ENCODE measurements around the gene ENOX1. TPM values are rescaled to one million over a fixed set of nuclear protein-coding genes. Genes with fewer than 3 reads are reported as not detected.

ENOX1 gene
- total RNA-seq, 1 experiment from 2014 or later: 2.4 TPM

DNA sequence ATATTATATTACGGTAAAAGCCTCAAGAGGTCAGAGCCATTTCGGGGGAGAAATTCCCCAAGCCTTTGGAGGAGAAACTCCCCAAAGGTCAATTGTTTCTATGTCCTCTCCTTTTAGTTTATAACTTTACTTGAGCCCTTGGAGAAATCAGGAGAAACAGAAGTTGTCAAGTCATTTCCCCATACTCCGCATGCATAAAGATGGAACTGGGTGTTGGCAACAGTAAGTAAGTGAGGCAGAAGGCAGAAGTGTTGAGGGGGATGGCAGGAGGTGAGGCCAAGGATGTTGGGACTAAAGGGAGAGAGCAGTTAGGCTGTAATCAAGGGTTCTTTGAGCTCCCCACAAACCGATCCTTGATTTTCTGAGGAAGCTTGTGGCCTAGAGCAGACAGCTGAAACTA lies 307.9 kb downstream of the ENOX1 start:
- DNase-seq: no peak
- no peaks in the 10 kb centered on the region for H3K9me3 ChIP-seq

DNA sequence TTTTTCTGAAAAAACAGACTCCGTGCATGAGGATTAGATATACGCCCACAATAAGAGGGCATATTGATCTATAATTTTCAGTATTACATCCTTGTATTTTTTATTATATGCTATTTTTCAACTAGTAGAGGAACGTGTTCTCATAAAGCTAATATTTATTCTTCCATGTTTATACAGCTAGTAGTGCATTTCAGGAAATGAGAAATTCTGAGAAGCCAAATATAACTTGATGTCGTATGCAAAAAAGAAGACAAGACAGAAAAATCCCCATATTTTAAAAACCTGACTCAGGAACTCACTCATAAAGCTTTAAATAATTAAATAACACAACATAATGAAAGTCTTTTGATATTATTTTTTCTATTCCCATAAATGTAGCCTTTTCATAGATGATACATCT lies 308.6 kb downstream of the ENOX1 start:
- no peaks in the 10 kb centered on the region for H3K9me3 ChIP-seq
- H3K27me3 ChIP-seq: no peaks in the 10 kb centered on the region
- no peaks in the 10 kb centered on the region for H3K36me3 ChIP-seq
- no peak for DNase-seq
- no peak overlapping the region for H3K4me3 ChIP-seq

More for the DNA sequence above, 307.9 kb downstream of the ENOX1 start:
- H3K4me3 ChIP-seq: no peak overlapping the region
- H3K36me3 ChIP-seq: no peaks in the 10 kb centered on the region
- H3K27me3 ChIP-seq: no peaks in the 10 kb centered on the region

DNA sequence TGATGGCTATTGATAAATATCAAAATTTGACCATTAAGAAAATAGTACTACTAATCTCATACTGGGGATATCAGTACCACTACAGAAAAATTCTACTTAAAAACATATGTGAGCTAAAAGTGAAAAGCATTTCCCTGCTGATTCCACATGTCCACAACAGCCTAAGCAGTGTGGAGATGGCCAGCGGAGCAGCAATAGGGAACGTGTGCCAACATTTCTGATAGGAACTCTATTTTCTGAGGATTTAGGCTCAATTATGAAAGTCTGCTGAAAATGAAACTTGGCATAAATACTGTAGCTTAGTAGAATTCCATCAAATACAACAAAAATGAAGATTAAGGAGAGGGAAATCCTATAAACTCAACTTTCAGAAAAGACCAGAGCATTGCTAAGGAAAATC lies 311.6 kb downstream of the ENOX1 start:
- no peak for DNase-seq
- Histone ChIP-seq H3K36me3 (no peaks in the 10 kb centered on the region), H3K27me3 (no peaks in the 10 kb centered on the region), H3K4me3 (no peak overlapping the region), H3K9me3 (no peaks in the 10 kb centered on the region)

DNA sequence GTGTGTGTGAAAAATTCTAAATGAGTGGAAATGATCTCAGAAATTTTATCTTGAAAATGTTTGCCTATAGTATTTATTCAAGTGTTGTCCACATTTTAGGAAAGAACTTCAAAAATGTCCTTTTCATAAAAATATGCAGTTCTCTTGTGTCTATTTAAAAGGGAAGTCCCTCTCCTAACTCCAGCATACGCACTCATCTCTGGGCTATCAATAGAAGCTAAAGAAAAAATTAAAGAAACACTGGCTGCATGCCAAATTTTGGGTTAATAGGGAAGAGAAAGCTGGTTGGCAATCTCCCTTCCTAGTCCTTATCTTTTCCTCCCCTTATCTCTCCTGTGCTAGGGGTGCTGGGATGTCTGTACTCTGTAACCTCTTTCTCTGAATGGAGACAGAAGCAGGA lies 313.3 kb downstream of the ENOX1 start:
- Histone ChIP-seq H3K36me3 (no peaks in the 10 kb centered on the region), H3K4me3 (no peak overlapping the region)
- DNase-seq: no peak

DNA sequence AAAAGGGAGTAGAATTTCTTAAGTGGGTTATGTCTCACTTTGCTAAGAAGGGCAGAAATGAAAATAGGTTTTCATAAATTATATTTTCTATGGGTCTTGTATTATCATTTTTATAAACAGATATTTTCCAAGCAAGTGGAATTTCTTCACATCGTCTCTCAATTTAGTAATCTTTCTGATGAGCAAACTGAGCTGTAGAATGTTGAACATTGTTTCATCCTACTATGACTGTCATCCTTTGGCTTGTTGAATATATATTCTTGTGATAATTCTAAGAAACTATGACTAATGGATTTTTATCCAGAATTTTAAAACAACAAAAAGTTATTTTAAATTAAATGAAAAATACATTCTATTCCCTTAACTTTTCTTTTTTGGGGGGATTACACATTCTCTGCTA lies 313.8 kb downstream of the ENOX1 start:
- no peaks in the 10 kb centered on the region for H3K36me3 ChIP-seq

More for the DNA sequence above, 313.3 kb downstream of the ENOX1 start:
- Histone ChIP-seq H3K9me3 (no peaks in the 10 kb centered on the region; the same call in 1 of the 2 replicates), H3K27me3 (no peaks in the 10 kb centered on the region)

DNA sequence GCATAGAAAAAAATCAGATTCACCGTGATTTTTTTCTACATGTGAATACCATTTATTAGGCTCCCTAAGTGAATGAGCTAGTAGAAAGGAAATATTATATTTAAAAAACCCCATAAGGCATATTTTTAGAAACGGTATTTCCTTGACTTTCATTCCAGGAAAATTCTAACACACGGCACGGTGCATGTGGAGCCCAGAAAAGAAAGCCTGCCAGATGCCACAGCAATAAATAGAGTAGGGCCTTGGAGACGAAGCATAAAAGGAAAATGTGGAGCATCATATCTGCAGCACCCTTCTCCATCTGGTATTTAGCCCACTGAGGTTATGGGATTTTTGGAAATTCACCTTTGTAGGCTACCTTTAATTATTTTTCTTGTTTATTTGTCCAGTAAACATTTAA lies 314.4 kb downstream of the ENOX1 start:
- DNase-seq: no peak
- H3K4me3 ChIP-seq: no peak overlapping the region
- H3K27me3 ChIP-seq: no peaks in the 10 kb centered on the region
- no peaks in the 10 kb centered on the region; the same call in 1 of the 2 replicates for H3K9me3 ChIP-seq
- no peaks in the 10 kb centered on the region for H3K36me3 ChIP-seq

More for the DNA sequence above, 313.8 kb downstream of the ENOX1 start:
- no peak overlapping the region for H3K4me3 ChIP-seq
- H3K27me3 ChIP-seq: no peaks in the 10 kb centered on the region
- DNase-seq: no peak
- H3K9me3 ChIP-seq: no peaks in the 10 kb centered on the region; the same call in 1 of the 2 replicates

DNA sequence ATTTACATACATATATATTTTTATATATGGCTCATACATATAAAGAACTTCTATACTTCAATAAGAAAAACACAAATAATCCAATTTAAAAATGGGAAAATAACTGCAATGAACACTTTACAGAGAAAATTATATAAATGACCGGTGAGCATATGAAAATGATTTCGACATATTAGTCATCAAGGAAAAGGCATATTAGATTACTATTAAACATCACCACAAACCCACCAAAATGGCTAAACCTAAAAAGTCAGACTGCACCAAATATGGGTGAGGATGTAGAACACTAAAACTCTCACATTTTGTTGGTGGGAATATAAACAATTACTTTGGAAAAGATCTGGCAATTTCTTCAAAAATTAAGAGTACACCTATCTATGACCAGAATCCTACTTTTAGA lies 316.2 kb downstream of the ENOX1 start:
- no peak for DNase-seq

DNA sequence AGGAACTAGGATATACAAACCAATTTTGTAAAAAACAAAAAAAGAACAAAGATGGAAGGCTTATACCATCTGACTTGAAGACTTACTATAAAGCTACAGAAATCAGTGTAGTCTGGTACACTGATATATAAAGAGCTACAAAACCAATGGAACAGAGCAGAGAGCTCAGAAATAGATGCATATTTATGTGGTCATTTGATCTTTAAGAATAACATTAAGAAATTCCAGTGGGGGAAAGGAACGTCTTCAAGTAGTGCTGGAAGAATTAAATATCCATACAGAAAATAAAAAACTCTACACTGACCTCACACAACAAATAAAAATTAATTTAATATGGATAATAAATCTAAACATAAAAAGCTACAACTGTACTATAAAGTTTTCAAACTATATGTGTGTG lies 317.0 kb downstream of the ENOX1 start:
- no peaks in the 10 kb centered on the region for H3K36me3 ChIP-seq
- H3K27me3 ChIP-seq: no peaks in the 10 kb centered on the region
- H3K9me3 ChIP-seq: no peaks in the 10 kb centered on the region; the same call in 1 of the 2 replicates
- H3K4me3 ChIP-seq: no peak overlapping the region
- no peak for DNase-seq

More for the DNA sequence above, 316.2 kb downstream of the ENOX1 start:
- no peak overlapping the region for H3K4me3 ChIP-seq
- H3K27me3 ChIP-seq: no peaks in the 10 kb centered on the region
- H3K36me3 ChIP-seq: no peaks in the 10 kb centered on the region
- no peaks in the 10 kb centered on the region; the same call in 1 of the 2 replicates for H3K9me3 ChIP-seq

DNA sequence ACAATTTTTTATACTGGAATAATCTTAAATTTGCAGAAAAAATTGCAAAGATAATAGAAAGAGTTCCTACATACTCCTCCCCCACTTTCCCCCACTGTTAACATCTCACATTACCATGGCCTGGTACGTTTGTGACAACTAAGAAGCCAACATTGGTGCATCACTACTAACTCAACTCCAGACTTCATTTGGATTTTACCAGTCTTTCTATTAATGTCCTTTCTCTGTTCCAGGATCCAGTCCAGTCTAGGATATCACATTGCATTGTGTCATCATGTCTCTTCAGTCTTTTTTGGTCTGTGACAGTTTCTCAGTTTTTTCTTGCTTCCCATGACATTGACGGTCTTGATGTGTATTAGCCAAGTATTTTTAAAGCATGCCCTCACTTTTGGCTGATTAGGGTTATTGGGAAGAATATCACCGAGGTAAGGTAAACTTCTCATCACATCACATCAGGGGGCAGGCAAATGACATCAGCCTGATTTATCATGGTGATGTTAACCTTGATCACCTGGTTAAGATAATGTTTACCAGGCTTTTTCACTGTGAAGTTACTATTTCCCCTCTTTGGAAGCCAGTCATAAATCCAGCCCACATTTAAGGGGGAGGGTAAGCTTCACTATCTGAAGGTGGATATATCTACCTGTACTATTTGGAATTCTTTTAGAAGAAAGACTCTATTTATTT lies 322.1 kb downstream of the ENOX1 start:
- Histone ChIP-seq H3K27me3 (no peaks in the 10 kb centered on the region), H3K36me3 (no peaks in the 10 kb centered on the region), H3K4me3 (no peak overlapping the region), H3K9me3 (no peaks in the 10 kb centered on the region; the same call in 1 of the 2 replicates)
- DNase-seq: no peak

DNA sequence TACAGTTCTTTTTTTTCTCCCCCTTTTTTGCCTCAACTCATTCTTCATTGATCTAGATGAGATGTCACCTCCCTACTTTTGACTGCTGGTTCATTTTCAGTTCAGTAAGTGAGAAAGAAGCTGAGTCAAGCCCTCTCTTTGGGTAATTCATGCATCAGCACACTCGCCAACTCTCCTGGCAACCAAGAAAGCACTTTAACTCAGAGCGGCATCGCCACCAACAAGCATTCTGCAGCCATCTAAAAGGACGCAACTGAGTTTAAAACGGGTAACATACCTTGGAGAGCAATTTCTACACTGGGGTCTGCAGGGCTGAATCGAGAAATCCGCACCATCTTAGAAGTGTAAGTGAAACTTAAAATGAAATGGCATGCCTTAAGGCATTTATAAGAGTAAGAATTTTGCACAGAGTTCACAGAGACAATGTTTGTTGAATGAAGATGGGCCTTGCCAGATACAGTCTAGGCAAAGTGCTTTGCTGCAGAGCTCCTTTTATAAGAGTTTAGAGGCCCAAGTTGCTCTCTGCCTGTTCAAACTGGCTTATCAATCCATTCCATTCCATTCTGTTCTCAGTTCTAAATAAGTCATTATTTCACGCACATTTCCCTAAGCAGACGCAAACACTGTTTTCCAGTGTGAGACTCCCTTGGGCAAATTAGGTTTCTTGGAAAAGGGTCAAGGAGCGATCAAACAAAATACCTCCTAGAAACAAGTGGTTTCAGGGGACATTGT lies 338.0 kb downstream of the ENOX1 start:
- no peak overlapping the region for H3K4me3 ChIP-seq
- no peak for DNase-seq
- no peaks in the 10 kb centered on the region for H3K36me3 ChIP-seq
- no peaks in the 10 kb centered on the region for H3K27me3 ChIP-seq
- H3K9me3 ChIP-seq: no peaks in the 10 kb centered on the region

DNA sequence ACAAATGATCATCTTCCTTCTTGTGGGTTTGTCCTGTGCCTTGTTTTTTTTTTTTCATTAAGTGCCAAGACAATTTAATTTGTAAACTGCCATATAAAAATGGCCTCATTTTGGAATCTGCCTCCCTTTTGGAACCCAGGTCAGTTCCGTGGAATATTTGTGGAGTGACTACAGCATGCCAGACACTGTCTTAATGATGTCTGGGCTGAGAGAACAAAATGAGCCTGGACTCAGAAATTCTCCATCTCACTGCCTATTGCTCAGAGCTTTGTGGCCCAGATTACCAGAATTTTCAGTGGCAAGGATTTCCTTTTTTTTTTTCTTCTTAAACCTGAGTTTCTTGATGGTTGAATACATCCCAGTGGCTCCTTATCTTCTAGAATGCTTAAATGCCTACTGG lies 340.6 kb downstream of the ENOX1 start:
- Histone ChIP-seq H3K36me3 (no peaks in the 10 kb centered on the region), H3K9me3 (no peaks in the 10 kb centered on the region), H3K4me3 (no peak overlapping the region), H3K27me3 (no peaks in the 10 kb centered on the region)
- no peak for DNase-seq

DNA sequence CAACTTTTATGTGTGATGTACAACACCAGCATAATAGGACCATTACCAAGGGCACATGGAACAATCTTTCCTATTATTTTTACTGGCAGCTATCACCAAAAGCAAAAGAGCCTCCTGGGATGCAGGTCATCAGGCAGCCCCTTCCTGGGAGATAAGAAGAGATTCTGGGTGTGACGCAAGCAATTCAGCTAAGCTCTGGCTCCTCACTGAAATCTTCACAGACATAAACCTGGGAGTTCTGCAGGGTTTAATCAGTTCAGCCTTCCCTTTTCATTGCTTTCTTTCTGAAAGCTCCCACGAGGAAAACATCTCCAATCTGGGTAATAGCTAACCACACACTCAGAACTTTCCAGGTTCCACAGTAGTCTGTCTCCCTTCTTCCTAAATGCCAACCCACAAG lies 341.1 kb downstream of the ENOX1 start:
- Histone ChIP-seq H3K4me3 (no peak overlapping the region), H3K27me3 (no peaks in the 10 kb centered on the region), H3K9me3 (no peaks in the 10 kb centered on the region), H3K36me3 (no peaks in the 10 kb centered on the region)
- DNase-seq: no peak

DNA sequence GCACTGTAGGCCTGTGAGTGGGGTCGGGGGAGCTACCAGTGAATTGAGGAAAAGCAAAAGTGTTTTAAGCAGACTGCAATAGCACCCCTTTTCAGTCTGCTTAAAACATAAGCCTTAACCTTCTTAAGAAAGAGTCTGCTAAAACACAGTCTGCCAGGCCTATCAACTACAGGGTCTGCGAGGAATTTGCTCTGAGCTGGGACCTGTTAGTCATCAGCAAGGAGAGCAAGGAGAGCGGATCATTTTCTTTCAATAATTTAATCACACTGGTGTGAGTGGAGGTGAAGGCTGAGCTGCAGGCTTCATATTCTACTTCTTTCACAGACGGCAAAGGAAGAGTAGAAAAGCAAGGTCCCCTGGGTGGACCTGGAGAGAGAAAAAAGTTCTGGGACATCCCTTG lies 342.7 kb downstream of the ENOX1 start:
- Histone ChIP-seq H3K4me3 (no peak overlapping the region), H3K27me3 (no peaks in the 10 kb centered on the region), H3K36me3 (no peaks in the 10 kb centered on the region), H3K9me3 (no peaks in the 10 kb centered on the region)
- DNase-seq: no peak

DNA sequence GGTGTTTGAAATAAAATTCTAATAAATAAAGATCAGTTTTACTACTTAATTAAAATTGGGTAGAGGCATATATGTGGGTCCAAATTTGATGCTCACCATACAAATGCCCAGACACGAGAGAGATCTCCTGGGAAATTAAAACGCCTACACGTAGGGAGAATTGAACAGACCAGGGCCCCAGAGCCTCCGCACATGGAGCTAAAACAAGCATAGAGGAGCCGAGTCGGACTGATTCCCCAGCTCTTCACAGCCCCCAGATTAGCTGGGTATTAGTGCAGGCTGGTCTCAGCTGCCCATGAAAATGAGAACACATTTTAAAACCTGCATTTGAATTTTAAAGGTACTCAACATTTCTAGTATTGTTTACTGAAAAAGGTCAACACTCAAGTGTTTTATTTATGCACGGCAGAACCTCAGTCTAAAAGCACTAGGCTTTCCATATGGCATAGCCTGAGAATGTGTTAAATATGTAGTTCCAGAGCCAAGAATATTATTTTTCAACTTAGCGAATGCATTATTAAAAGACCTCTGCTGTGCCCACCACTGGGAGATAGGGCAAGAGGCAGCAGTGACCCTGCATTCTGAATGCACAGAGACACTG lies 344.8 kb downstream of the ENOX1 start:
- no peaks in the 10 kb centered on the region for H3K36me3 ChIP-seq
- no peaks in the 10 kb centered on the region for H3K27me3 ChIP-seq
- DNase-seq: no peak
- H3K4me3 ChIP-seq: no peak overlapping the region
- no peaks in the 10 kb centered on the region for H3K9me3 ChIP-seq

DNA sequence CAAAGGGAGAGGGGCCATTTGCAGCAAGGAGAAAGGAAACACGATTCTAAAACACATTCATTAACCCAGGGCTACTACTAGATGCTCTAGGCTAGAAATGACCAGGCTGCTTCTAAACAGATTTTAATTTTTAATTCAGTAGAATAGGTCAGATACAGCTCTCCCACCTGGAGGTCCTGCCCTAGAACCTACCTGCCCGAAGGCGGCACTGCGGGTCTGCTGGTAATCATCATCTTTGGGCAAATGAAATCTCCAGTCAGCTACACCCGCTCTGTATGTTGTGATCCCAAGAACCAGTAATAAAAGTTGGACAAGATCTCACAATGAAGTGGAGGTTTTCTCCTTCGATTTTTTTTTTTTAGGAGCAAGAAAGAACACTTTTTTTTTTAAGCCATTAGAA lies 345.3 kb downstream of the ENOX1 start:
- Histone ChIP-seq H3K36me3 (no peaks in the 10 kb centered on the region), H3K4me3 (no peak overlapping the region), H3K27me3 (no peaks in the 10 kb centered on the region), H3K9me3 (no peaks in the 10 kb centered on the region)
- DNase-seq: no peak

DNA sequence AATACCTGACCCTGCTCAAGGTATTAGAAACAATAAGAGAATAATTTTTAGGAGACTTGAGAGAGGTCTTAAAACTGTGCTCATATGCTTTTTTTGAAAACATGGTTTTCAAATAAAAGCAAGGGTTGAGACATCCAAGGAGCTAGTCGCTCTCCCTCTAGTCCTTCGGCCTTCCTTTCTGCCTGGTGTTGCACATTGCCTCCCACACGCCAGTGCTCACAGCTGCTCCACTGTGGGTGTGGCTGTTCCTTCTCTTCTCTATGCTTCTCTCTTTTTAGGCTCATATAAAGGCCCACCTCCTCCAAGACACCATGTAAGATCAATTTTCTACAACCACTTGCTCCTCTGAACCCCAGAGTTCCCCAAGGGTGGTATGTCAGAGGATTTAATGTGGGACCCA lies 352.6 kb downstream of the ENOX1 start:
- no peaks in the 10 kb centered on the region for H3K27me3 ChIP-seq
- H3K4me3 ChIP-seq: no peak overlapping the region
- no peak for DNase-seq

DNA sequence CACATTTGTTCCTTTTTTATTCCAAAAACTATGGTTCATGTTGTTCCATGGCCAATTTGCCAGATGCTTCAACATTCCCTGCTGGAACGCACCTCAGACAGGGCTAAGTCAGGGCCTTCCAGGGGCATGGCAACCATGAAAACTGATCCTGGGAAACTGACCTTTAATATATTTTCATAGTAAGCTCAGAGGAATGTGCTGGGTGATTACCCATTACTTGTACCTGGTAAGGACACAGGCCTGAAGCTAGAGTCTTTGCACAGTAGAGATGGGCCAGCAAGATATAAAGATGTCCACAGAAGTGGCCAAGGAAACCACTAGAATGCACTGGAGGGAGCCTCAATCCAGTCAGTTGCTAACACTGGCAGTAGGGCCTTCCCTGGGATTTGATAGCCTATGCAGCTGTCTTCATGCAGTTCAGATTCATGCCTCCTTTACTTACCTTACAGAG lies 353.1 kb downstream of the ENOX1 start:
- Histone ChIP-seq H3K27me3 (no peaks in the 10 kb centered on the region), H3K36me3 (no peaks in the 10 kb centered on the region), H3K4me3 (no peak overlapping the region), H3K9me3 (no peaks in the 10 kb centered on the region)
- DNase-seq: no peak

More for the DNA sequence above, 352.6 kb downstream of the ENOX1 start:
- Histone ChIP-seq H3K9me3 (no peaks in the 10 kb centered on the region), H3K36me3 (no peaks in the 10 kb centered on the region)
